Measurements from ENCODE around the gene FBXL19. TPM values are rescaled to one million over a fixed set of nuclear protein-coding genes. Genes with fewer than 3 reads are reported as not detected.

FBXL19 gene
- total and polyA plus RNA-seq, 2 of the 13 experiments (the other 11 are each of a cell fraction or from before 2014, with no cell fraction given) = 6.0 to 13.7 TPM

- no peak overlapping the region for H2AFZ ChIP-seq (ENCODE audit: low read length)
- ChIA-PET POLR2A (interaction anchor here (0.5 kb wide), 1 partner anchor 8 kb away, joined by 4 read pairs; no protein-coding TSS in a partner anchor), CTCF (ENCODE audit: low intra/inter-chr PET ratio, low total read pairs) (no interaction called here)
- no peak overlapping the region for H3K9ac ChIP-seq (ENCODE audit: insufficient read depth, low read depth, low read length)
- peaks cover 12% of the 10 kb centered on the region for H3K4me1 ChIP-seq (ENCODE audit: insufficient read depth, low read length)
- peaks cover 6 to 14% of the 10 kb centered on the region in 2 experiments for H3K36me3 ChIP-seq (replicated peaks in 1 of 2; ENCODE audit: control insufficient read depth in 1 of 2, insufficient read depth in 2 of 2, low read length in 2 of 2)
- H4K20me1 ChIP-seq (ENCODE audit: insufficient read depth, low read length) = no peaks in the 10 kb centered on the region
- intact Hi-C loops (cut with micrococcal nuclease; ENCODE audit: unreplicated experiment) = no loop called here
- DNase-seq (ENCODE audit: low spot score) (no peak), ATAC-seq (no peak), FAIRE-seq (no peak)
- in situ Hi-C loops (cut with HindIII; ENCODE audit: extremely low pct_ligation_motif_present, low pct_unique_long_range_greater_than_20kb) = no loop called here
- H3K79me2 ChIP-seq (ENCODE audit: insufficient read depth, low read length) = peaks cover 8% of the 10 kb centered on the region
- no peak overlapping the region for H3K27ac ChIP-seq (ENCODE audit: extremely low read length, insufficient read depth, low read length)
- H3K27me3 ChIP-seq (ENCODE audit: control insufficient read depth in 1 of 2, insufficient read depth in 2 of 2, low read length in 2 of 2) = no peaks in the 10 kb centered on the region
- TF ChIP-seq ZMYM3 (CRISPR knock-in tag; IDR thresholded peaks at IDR 0.05) (peak; percentile 59; the same call in 1 of the 2 replicates), ARNT (IDR thresholded peaks at IDR 0.05) (no peak), ZSCAN20 (CRISPR knock-in tag; IDR thresholded peaks at IDR 0.05; ENCODE audit: borderline replicate concordance) (no peak), ZNF761 (CRISPR knock-in tag; conservative IDR thresholded peaks at IDR 0.05) (no peak), SP4 (CRISPR knock-in tag; IDR thresholded peaks at IDR 0.05) (no peak), MAFK (conservative IDR thresholded peaks at IDR 0.05 in 1 of 2, IDR thresholded peaks at IDR 0.05 in 1 of 2; ENCODE audit: low read length in 2 of 2) (no peak), TSC22D2 (CRISPR knock-in tag; IDR thresholded peaks at IDR 0.05; ENCODE audit: borderline replicate concordance) (no peak), IRX3 (CRISPR knock-in tag; IDR thresholded peaks at IDR 0.05; ENCODE audit: borderline replicate concordance, low read depth) (no peak), ARID3A (IDR thresholded peaks at IDR 0.05; ENCODE audit: low read depth, low read length) (no peak), PPARG (CRISPR knock-in tag; conservative IDR thresholded peaks at IDR 0.05) (no peak), SP2 (CRISPR knock-in tag; IDR thresholded peaks at IDR 0.05) (no peak), HOXA9 (CRISPR knock-in tag; IDR thresholded peaks at IDR 0.05; ENCODE audit: borderline replicate concordance) (no peak), ZNF629 (CRISPR knock-in tag; conservative IDR thresholded peaks at IDR 0.05) (peak; percentile 90), CEBPB (IDR thresholded peaks at IDR 0.05; ENCODE audit: borderline replicate concordance, low read depth, low read length) (no peak), AHDC1 (CRISPR knock-in tag; IDR thresholded peaks at IDR 0.05; ENCODE audit: borderline replicate concordance) (no peak)
- 94% methylated on average over 8 of the region's 8 CpGs for WGBS (ENCODE audit: low lambda C conversion rate)
- no peaks in the 10 kb centered on the region for H3K9me3 ChIP-seq (ENCODE audit: low read length)
- no peak overlapping the region for H3K4me3 ChIP-seq (replicated peaks in 1 of 3; ENCODE audit: insufficient read depth in 1 of 3, low read depth in 2 of 3, low read length in 3 of 3)
- H3K4me2 ChIP-seq (ENCODE audit: low read depth, low read length) = no peak overlapping the region
- no TSS peak for BruUV-seq (replicated peaks)
Measured at GRCh38 chr16:30888856-30889499, 34.4 kb upstream of the FBXL19 start.

All from HepG2 (cell line).